SK-N-SH treated with all-trans-retinoic acid at 6 μM for 48 hours (cell line): Measurements from ENCODE around the gene PTPRS.
A peak's percentile ranks its signal among the peaks of the same experiment; 100 is the strongest.

Experiments used
- ATAC-seq: fragments of 200-7000 bp; cut with Tn5 transposase; 3 replicates; pipeline ENCODE4 v1.9.1; 2020; ENCODE audit warnings: mild to moderate bottlenecking, moderate library complexity
- ARNTL ChIP-seq: fragments of 450-650 bp; formaldehyde crosslinking; IDR thresholded peaks from 2 replicates; pipeline ENCODE4 v1.5.0; 2020; ENCODE audit warnings: low read depth, mild to moderate bottlenecking, moderate library complexity, borderline replicate concordance
- BACH2 ChIP-seq: fragments of 250-450 bp; sonication (Bioruptor Pico); IDR thresholded peaks from 2 replicates; pipeline ENCODE4 v1.9.0; 2021; ENCODE audit warnings: mild to moderate bottlenecking, borderline replicate concordance
- CSDC2 ChIP-seq: fragments of 250-450 bp; sonication (Bioruptor Pico); IDR thresholded peaks from 2 replicates; pipeline ENCODE4 v1.5.0; 2020; ENCODE audit warnings: mild to moderate bottlenecking, moderate library complexity
- ESRRG ChIP-seq: fragments of 250-450 bp; sonication (Bioruptor Pico); IDR thresholded peaks from 2 replicates; pipeline ENCODE4 v1.6.1; 2021; ENCODE audit warnings: mild to moderate bottlenecking
- GLIS3 ChIP-seq: fragments of 250-450 bp; sonication (Bioruptor Pico); IDR thresholded peaks from 2 replicates; pipeline ENCODE4 v1.5.0; 2020; ENCODE audit warnings: mild to moderate bottlenecking, moderate library complexity
- ISL1 ChIP-seq: fragments of 250-450 bp; sonication (Bioruptor Pico); IDR thresholded peaks from 2 replicates; pipeline ENCODE4 v2.1.2; 2022; ENCODE audit warnings: mild to moderate bottlenecking, moderate library complexity
- PPARA ChIP-seq: fragments of 250-450 bp; sonication (Bioruptor Pico); IDR thresholded peaks from 2 replicates; pipeline ENCODE4 v1.5.0; 2020; ENCODE audit warnings: mild to moderate bottlenecking, borderline replicate concordance
- RARB ChIP-seq: fragments of 250-450 bp; sonication (Bioruptor Pico); IDR thresholded peaks from 2 replicates; pipeline ENCODE4 v1.8.0; 2021; ENCODE audit warnings: mild to moderate bottlenecking, moderate library complexity
- SNAI2 ChIP-seq: fragments of 250-450 bp; sonication (Bioruptor Pico); IDR thresholded peaks from 2 replicates; pipeline ENCODE4 v1.5.0; 2020; ENCODE audit warnings: mild to moderate bottlenecking, moderate library complexity
- TCF4 ChIP-seq: fragments of 250-450 bp; sonication (Bioruptor Pico); IDR thresholded peaks from 2 replicates; pipeline ENCODE4 v1.8.0; 2021; ENCODE audit warnings: mild to moderate bottlenecking, moderate library complexity, borderline replicate concordance
- TOX ChIP-seq: fragments of 250-450 bp; sonication (Bioruptor Pico); IDR thresholded peaks from 2 replicates; pipeline ENCODE4 v1.8.0; 2021; ENCODE audit warnings: mild to moderate bottlenecking, moderate library complexity, borderline replicate concordance
- ZC3H10 ChIP-seq: fragments of 250-450 bp; sonication (Bioruptor Pico); IDR thresholded peaks from 2 replicates; pipeline ENCODE4 v1.5.1; 2021; ENCODE audit warnings: mild to moderate bottlenecking, moderate library complexity
- ZFP3 ChIP-seq: fragments of 250-450 bp; sonication (Bioruptor Pico); IDR thresholded peaks from 2 replicates; pipeline ENCODE4 v1.5.0; 2020; ENCODE audit warnings: mild to moderate bottlenecking, moderate library complexity
- ZFP30 ChIP-seq: fragments of 450-650 bp; formaldehyde crosslinking; IDR thresholded peaks from 2 replicates; pipeline ENCODE4 v1.5.0; 2022; ENCODE audit warnings: mild to moderate bottlenecking, moderate library complexity
- ZNF565 ChIP-seq: fragments of 450-650 bp; formaldehyde crosslinking; conservative IDR thresholded peaks from 2 replicates; pipeline ENCODE4 v1.5.0; 2020; ENCODE audit warnings: low read depth, mild to moderate bottlenecking, moderate library complexity
- ZNF70 ChIP-seq: fragments of 450-650 bp; formaldehyde crosslinking; IDR thresholded peaks from 2 replicates; pipeline ENCODE4 v1.5.0; 2020; ENCODE audit warnings: mild to moderate bottlenecking, moderate library complexity
- ZNF8 ChIP-seq: fragments of 450-650 bp; formaldehyde crosslinking; IDR thresholded peaks from 2 replicates; pipeline ENCODE4 v1.5.0; 2020; ENCODE audit warnings: mild to moderate bottlenecking, moderate library complexity
- TF ChIP-seq, protein P1 (sequence below): fragments of 250-450 bp; sonication (Bioruptor Pico); IDR thresholded peaks from 2 replicates; pipeline ENCODE4 v1.5.1; 2020; ENCODE audit warnings: low read depth, mild to moderate bottlenecking, moderate library complexity
- TF ChIP-seq, protein P2 (sequence below): fragments of 250-450 bp; sonication (Bioruptor Pico); IDR thresholded peaks from 2 replicates; pipeline ENCODE4 v1.8.0; 2021; ENCODE audit warnings: low read depth, mild to moderate bottlenecking, moderate library complexity, borderline replicate concordance
- TF ChIP-seq, protein P3 (sequence below): fragments of 250-450 bp; sonication (Bioruptor Pico); IDR thresholded peaks from 2 replicates; pipeline ENCODE4 v1.5.1; 2021; ENCODE audit warnings: mild to moderate bottlenecking, moderate library complexity
- TF ChIP-seq, protein P4 (sequence below): fragments of 250-450 bp; sonication (Bioruptor Pico); IDR thresholded peaks from 2 replicates; pipeline ENCODE4 v1.8.0; 2020; ENCODE audit warnings: mild to moderate bottlenecking, moderate library complexity, borderline replicate concordance
- TF ChIP-seq, protein P5 (sequence below): fragments of 250-450 bp; sonication (Bioruptor Pico); IDR thresholded peaks from 2 replicates; pipeline ENCODE4 v1.5.0; 2020; ENCODE audit warnings: mild to moderate bottlenecking, moderate library complexity

PTPRS gene

DNA sequence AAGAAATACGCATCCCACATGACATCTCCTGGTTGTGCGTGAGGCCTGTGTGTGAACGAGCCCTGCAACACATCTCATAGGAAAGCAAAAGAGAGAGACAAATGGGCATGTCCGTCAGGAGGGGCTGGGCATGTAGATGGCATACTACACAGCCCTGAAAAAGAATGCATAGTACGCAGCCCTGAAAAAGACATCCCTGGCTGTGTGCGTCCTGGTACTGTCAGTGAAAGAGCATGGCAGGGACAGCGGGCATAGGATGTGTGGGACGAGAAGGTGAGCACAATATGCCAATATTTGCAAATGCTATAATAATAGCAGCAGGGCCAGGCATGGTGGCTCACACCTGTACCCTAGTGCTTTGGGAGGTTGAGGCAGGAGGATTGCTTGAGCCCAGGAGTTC, 28.6 kb downstream of the PTPRS start:
- TF ChIP-seq, protein P1, sequence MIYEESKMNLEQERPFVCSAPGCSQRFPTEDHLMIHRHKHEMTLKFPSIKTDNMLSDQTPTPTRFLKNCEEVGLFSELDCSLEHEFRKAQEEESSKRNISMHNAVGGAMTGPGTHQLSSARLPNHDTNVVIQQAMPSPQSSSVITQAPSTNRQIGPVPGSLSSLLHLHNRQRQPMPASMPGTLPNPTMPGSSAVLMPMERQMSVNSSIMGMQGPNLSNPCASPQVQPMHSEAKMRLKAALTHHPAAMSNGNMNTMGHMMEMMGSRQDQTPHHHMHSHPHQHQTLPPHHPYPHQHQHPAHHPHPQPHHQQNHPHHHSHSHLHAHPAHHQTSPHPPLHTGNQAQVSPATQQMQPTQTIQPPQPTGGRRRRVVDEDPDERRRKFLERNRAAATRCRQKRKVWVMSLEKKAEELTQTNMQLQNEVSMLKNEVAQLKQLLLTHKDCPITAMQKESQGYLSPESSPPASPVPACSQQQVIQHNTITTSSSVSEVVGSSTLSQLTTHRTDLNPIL: no peak
- TF ChIP-seq ARNTL: no peak
- no peak for TF ChIP-seq BACH2 (CRISPR knock-in tag)
- TF ChIP-seq ZNF8: no peak
- no peak for TF ChIP-seq CSDC2 (CRISPR knock-in tag)
- TF ChIP-seq ZFP3 (CRISPR knock-in tag): no peak
- TF ChIP-seq ZC3H10 (CRISPR knock-in tag): no peak
- no peak for TF ChIP-seq GLIS3 (CRISPR knock-in tag)
- no peak for TF ChIP-seq ZFP30 (CRISPR knock-in tag)
- TF ChIP-seq ISL1 (CRISPR knock-in tag): no peak
- TF ChIP-seq, protein P2, sequence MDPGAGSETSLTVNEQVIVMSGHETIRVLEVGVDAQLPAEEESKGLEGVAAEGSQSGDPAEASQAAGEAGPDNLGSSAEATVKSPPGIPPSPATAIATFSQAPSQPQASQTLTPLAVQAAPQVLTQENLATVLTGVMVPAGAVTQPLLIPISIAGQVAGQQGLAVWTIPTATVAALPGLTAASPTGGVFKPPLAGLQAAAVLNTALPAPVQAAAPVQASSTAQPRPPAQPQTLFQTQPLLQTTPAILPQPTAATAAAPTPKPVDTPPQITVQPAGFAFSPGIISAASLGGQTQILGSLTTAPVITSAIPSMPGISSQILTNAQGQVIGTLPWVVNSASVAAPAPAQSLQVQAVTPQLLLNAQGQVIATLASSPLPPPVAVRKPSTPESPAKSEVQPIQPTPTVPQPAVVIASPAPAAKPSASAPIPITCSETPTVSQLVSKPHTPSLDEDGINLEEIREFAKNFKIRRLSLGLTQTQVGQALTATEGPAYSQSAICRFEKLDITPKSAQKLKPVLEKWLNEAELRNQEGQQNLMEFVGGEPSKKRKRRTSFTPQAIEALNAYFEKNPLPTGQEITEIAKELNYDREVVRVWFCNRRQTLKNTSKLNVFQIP: no peak
- TF ChIP-seq, protein P3, sequence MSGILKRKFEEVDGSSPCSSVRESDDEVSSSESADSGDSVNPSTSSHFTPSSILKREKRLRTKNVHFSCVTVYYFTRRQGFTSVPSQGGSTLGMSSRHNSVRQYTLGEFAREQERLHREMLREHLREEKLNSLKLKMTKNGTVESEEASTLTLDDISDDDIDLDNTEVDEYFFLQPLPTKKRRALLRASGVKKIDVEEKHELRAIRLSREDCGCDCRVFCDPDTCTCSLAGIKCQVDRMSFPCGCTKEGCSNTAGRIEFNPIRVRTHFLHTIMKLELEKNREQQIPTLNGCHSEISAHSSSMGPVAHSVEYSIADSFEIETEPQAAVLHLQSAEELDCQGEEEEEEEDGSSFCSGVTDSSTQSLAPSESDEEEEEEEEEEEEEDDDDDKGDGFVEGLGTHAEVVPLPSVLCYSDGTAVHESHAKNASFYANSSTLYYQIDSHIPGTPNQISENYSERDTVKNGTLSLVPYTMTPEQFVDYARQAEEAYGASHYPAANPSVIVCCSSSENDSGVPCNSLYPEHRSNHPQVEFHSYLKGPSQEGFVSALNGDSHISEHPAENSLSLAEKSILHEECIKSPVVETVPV (CRISPR knock-in tag): no peak
- no peak for TF ChIP-seq SNAI2 (CRISPR knock-in tag)
- TF ChIP-seq, protein P4, sequence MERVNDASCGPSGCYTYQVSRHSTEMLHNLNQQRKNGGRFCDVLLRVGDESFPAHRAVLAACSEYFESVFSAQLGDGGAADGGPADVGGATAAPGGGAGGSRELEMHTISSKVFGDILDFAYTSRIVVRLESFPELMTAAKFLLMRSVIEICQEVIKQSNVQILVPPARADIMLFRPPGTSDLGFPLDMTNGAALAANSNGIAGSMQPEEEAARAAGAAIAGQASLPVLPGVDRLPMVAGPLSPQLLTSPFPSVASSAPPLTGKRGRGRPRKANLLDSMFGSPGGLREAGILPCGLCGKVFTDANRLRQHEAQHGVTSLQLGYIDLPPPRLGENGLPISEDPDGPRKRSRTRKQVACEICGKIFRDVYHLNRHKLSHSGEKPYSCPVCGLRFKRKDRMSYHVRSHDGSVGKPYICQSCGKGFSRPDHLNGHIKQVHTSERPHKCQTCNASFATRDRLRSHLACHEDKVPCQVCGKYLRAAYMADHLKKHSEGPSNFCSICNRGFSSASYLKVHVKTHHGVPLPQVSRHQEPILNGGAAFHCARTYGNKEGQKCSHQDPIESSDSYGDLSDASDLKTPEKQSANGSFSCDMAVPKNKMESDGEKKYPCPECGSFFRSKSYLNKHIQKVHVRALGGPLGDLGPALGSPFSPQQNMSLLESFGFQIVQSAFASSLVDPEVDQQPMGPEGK (CRISPR knock-in tag): no peak
- no peak for TF ChIP-seq RARB (CRISPR knock-in tag)
- TF ChIP-seq TOX (CRISPR knock-in tag): no peak
- ATAC-seq: no peak

DNA sequence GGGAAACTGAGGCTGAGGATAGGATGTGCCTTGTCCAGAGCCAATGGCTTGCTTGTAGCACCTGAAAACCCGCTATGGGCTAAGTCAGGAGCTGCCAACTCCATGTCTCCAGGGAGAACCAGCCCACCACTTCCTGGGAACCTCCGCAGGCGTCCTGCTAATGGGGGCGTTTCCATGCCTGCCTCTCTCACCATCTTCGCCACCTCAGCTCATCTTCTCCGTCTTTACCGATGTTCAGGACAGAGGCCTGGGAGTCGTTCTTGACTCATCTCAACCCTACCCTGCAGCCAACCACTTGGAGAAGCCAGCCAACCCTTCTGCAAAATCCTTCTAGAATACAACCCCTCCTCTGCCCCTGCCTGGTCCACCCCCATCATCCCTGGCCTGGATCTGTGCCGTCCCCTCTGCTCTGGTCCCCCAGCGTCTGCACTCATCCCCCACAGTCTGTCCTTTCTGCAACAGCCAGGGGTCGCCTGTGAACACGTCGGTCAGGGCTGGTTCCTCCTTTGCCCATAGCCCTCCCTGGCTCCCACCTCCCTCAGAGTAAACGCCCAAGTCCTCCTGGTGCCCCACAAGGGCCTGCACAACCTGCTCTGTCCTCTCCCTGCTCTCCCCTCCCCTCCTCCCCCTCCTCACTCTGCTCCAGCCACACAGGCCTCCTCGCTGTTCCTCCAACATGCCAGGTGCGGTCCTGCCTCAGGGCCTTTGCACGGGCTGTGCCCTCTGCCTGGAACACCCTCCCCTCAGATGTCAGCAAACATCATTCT, 31.0 kb downstream of the PTPRS start:
- TF ChIP-seq, protein P2: no peak
- no peak for TF ChIP-seq TOX (CRISPR knock-in tag)
- TF ChIP-seq ZNF70: no peak
- no peak for TF ChIP-seq ZFP30 (CRISPR knock-in tag)
- no peak for TF ChIP-seq ISL1 (CRISPR knock-in tag)
- no peak for TF ChIP-seq ZFP3 (CRISPR knock-in tag)
- TF ChIP-seq, protein P3 (CRISPR knock-in tag): no peak
- TF ChIP-seq, protein P1: no peak
- TF ChIP-seq CSDC2 (CRISPR knock-in tag): no peak
- TF ChIP-seq, protein P5, sequence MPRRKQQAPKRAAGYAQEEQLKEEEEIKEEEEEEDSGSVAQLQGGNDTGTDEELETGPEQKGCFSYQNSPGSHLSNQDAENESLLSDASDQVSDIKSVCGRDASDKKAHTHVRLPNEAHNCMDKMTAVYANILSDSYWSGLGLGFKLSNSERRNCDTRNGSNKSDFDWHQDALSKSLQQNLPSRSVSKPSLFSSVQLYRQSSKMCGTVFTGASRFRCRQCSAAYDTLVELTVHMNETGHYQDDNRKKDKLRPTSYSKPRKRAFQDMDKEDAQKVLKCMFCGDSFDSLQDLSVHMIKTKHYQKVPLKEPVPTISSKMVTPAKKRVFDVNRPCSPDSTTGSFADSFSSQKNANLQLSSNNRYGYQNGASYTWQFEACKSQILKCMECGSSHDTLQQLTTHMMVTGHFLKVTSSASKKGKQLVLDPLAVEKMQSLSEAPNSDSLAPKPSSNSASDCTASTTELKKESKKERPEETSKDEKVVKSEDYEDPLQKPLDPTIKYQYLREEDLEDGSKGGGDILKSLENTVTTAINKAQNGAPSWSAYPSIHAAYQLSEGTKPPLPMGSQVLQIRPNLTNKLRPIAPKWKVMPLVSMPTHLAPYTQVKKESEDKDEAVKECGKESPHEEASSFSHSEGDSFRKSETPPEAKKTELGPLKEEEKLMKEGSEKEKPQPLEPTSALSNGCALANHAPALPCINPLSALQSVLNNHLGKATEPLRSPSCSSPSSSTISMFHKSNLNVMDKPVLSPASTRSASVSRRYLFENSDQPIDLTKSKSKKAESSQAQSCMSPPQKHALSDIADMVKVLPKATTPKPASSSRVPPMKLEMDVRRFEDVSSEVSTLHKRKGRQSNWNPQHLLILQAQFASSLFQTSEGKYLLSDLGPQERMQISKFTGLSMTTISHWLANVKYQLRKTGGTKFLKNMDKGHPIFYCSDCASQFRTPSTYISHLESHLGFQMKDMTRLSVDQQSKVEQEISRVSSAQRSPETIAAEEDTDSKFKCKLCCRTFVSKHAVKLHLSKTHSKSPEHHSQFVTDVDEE: no peak
- no peak for TF ChIP-seq ZNF565 (CRISPR knock-in tag)
- TF ChIP-seq ESRRG (CRISPR knock-in tag): no peak
- no peak for TF ChIP-seq ZC3H10 (CRISPR knock-in tag)
- no peak for TF ChIP-seq PPARA
- no peak for TF ChIP-seq RARB (CRISPR knock-in tag)
- TF ChIP-seq ZNF8: no peak
- no peak for TF ChIP-seq SNAI2 (CRISPR knock-in tag)
- TF ChIP-seq GLIS3 (CRISPR knock-in tag): no peak
- TF ChIP-seq, protein P4 (CRISPR knock-in tag): no peak
- TF ChIP-seq TCF4 (CRISPR knock-in tag): no peak
- TF ChIP-seq, all 23 proteins: peak for 0
- peak; percentile 37 for ATAC-seq
